Measurements from ENCODE around the gene TENM4. TPM values are rescaled to one million over a fixed set of nuclear protein-coding genes. Genes with fewer than 3 reads are reported as not detected.

TENM4 gene
- total RNA-seq, 1 experiment from 2014 or later = 25.0 TPM

DNA sequence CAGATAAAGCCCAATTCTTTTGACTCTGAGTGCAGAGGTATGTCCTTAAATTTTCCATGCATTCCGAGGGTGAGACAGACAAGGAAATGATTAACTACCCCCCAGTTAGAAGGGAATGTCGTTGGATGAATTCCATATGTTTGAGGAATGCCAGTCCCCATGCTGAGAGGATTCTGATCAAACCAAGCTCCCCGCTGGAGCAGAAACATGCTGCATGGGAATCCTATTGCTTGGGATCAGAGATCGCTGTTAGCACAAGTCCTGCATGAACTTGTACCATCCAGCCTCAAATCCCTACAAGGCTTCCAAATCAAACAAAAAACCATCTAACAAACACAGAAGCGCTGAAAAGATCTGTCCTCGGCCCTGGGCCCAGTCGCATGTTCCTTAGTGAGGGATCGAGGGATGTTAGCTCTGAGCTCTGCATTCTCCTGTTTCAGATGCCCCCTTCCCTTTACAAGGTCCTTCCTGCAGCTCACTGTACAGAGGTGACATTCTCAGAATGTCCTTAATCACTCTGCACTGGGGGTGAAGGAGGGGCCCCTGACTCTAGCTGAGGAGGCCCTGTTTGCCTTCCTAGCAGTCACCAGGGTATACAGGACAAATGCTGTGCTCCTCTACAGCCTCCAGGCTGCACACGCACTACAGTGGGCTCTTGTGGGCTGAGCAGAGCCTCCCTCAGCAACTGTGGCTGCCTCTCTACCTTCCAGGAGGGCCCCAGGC lies 353.4 kb downstream of the TENM4 start:
- no peaks in the 10 kb centered on the region for H3K36me3 Mint-ChIP-seq
- TF ChIP-seq CREM (CRISPR knock-in tag; IDR thresholded peaks at IDR 0.05) = no peak
- TF ChIP-seq, protein P1, sequence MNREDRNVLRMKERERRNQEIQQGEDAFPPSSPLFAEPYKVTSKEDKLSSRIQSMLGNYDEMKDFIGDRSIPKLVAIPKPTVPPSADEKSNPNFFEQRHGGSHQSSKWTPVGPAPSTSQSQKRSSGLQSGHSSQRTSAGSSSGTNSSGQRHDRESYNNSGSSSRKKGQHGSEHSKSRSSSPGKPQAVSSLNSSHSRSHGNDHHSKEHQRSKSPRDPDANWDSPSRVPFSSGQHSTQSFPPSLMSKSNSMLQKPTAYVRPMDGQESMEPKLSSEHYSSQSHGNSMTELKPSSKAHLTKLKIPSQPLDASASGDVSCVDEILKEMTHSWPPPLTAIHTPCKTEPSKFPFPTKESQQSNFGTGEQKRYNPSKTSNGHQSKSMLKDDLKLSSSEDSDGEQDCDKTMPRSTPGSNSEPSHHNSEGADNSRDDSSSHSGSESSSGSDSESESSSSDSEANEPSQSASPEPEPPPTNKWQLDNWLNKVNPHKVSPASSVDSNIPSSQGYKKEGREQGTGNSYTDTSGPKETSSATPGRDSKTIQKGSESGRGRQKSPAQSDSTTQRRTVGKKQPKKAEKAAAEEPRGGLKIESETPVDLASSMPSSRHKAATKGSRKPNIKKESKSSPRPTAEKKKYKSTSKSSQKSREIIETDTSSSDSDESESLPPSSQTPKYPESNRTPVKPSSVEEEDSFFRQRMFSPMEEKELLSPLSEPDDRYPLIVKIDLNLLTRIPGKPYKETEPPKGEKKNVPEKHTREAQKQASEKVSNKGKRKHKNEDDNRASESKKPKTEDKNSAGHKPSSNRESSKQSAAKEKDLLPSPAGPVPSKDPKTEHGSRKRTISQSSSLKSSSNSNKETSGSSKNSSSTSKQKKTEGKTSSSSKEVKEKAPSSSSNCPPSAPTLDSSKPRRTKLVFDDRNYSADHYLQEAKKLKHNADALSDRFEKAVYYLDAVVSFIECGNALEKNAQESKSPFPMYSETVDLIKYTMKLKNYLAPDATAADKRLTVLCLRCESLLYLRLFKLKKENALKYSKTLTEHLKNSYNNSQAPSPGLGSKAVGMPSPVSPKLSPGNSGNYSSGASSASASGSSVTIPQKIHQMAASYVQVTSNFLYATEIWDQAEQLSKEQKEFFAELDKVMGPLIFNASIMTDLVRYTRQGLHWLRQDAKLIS (CRISPR knock-in tag; IDR thresholded peaks at IDR 0.05; ENCODE audit: borderline replicate concordance) = no peak
- no peak for TF ChIP-seq KAT7 (CRISPR knock-in tag; IDR thresholded peaks at IDR 0.05; ENCODE audit: borderline replicate concordance)
- TF ChIP-seq, protein P2, sequence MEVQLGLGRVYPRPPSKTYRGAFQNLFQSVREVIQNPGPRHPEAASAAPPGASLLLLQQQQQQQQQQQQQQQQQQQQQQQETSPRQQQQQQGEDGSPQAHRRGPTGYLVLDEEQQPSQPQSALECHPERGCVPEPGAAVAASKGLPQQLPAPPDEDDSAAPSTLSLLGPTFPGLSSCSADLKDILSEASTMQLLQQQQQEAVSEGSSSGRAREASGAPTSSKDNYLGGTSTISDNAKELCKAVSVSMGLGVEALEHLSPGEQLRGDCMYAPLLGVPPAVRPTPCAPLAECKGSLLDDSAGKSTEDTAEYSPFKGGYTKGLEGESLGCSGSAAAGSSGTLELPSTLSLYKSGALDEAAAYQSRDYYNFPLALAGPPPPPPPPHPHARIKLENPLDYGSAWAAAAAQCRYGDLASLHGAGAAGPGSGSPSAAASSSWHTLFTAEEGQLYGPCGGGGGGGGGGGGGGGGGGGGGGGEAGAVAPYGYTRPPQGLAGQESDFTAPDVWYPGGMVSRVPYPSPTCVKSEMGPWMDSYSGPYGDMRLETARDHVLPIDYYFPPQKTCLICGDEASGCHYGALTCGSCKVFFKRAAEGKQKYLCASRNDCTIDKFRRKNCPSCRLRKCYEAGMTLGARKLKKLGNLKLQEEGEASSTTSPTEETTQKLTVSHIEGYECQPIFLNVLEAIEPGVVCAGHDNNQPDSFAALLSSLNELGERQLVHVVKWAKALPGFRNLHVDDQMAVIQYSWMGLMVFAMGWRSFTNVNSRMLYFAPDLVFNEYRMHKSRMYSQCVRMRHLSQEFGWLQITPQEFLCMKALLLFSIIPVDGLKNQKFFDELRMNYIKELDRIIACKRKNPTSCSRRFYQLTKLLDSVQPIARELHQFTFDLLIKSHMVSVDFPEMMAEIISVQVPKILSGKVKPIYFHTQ (CRISPR knock-in tag; IDR thresholded peaks at IDR 0.05) = no peak
- no peak for TF ChIP-seq SP1 (CRISPR knock-in tag; conservative IDR thresholded peaks at IDR 0.05)
- TF ChIP-seq, protein P3, sequence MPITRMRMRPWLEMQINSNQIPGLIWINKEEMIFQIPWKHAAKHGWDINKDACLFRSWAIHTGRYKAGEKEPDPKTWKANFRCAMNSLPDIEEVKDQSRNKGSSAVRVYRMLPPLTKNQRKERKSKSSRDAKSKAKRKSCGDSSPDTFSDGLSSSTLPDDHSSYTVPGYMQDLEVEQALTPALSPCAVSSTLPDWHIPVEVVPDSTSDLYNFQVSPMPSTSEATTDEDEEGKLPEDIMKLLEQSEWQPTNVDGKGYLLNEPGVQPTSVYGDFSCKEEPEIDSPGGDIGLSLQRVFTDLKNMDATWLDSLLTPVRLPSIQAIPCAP (CRISPR knock-in tag; IDR thresholded peaks at IDR 0.05) = no peak
- TF ChIP-seq SMAD4 (CRISPR knock-in tag; IDR thresholded peaks at IDR 0.05) = no peak
- TF ChIP-seq, protein P4, sequence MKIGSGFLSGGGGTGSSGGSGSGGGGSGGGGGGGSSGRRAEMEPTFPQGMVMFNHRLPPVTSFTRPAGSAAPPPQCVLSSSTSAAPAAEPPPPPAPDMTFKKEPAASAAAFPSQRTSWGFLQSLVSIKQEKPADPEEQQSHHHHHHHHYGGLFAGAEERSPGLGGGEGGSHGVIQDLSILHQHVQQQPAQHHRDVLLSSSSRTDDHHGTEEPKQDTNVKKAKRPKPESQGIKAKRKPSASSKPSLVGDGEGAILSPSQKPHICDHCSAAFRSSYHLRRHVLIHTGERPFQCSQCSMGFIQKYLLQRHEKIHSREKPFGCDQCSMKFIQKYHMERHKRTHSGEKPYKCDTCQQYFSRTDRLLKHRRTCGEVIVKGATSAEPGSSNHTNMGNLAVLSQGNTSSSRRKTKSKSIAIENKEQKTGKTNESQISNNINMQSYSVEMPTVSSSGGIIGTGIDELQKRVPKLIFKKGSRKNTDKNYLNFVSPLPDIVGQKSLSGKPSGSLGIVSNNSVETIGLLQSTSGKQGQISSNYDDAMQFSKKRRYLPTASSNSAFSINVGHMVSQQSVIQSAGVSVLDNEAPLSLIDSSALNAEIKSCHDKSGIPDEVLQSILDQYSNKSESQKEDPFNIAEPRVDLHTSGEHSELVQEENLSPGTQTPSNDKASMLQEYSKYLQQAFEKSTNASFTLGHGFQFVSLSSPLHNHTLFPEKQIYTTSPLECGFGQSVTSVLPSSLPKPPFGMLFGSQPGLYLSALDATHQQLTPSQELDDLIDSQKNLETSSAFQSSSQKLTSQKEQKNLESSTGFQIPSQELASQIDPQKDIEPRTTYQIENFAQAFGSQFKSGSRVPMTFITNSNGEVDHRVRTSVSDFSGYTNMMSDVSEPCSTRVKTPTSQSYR (CRISPR knock-in tag; IDR thresholded peaks at IDR 0.05) = no peak
- TF ChIP-seq ZNF423 (CRISPR knock-in tag; IDR thresholded peaks at IDR 0.05) = no peak
- no peak for TF ChIP-seq NFATC4 (CRISPR knock-in tag; IDR thresholded peaks at IDR 0.05)
- TF ChIP-seq TEAD4 (CRISPR knock-in tag; IDR thresholded peaks at IDR 0.05) = no peak
- no peaks in the 10 kb centered on the region for H3K9me3 Mint-ChIP-seq
- peak overlapping the region; percentile 17 for H3K27ac Mint-ChIP-seq
- CTCF ChIA-PET = interaction anchor here (0.9 to 6.4 kb wide), 12 partner anchors 11 to 442 kb away, joined by 3 to 65 read pairs (median 3); no protein-coding TSS in a partner anchor
- no peaks in the 10 kb centered on the region for H3K27me3 Mint-ChIP-seq (ENCODE audit: low read depth)
- DNase-seq (ENCODE audit: low spot score) (no peak), ATAC-seq (peak; percentile 60)
- peaks cover 34% of the 10 kb centered on the region for H3K4me1 Mint-ChIP-seq
- POLR2A ChIA-PET = interaction anchor here (1.1 kb wide), 1 partner anchor 14 kb away, joined by 3 read pairs; no protein-coding TSS in a partner anchor
- no peak overlapping the region for H3K4me3 Mint-ChIP-seq

DNA sequence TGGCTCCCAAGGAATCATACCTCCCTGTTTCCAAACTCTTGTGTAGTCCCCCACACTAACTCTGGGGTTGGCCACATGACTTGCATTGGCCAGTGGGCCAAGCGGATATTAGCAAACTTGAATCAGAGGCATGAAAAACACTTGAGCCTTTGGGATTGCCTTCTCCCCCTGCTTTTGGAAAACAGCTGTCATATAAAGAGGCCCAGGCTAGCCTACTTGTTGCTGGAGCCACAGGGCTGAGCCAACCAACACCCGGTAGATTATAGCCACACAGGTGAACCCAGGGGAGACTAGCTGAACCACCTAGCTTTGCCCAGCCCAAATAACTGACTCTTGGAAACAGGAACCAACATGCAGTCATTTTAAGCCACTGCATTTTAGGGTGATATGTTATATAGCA lies 354.8 kb downstream of the TENM4 start:
- no peak for TF ChIP-seq FOXP1 (CRISPR knock-in tag; IDR thresholded peaks at IDR 0.05; ENCODE audit: borderline replicate concordance)
- Mint-ChIP-seq H3K4me3 (no peak overlapping the region), H3K4me1 (peaks cover 34% of the 10 kb centered on the region), H3K27ac (no peak overlapping the region), H3K27me3 (ENCODE audit: low read depth) (no peaks in the 10 kb centered on the region), H3K36me3 (no peaks in the 10 kb centered on the region), H3K9me3 (no peaks in the 10 kb centered on the region)
- ChIA-PET POLR2A (no interaction called here), CTCF (interaction anchor here (1.0 to 6.4 kb wide), 4 partner anchors 13 to 440 kb away, joined by 3 to 65 read pairs (median 12); no protein-coding TSS in a partner anchor)
- DNase-seq (ENCODE audit: low spot score) (no peak), ATAC-seq (no peak)

Measured in WTC11 (cell line).